HuH-7 (cell line): ENCODE results near the gene SERPINA9.
A peak's percentile ranks its signal among the peaks of the same experiment; 100 is the strongest.
"Not testable (repeated sequence)": the region's sequence is repeated elsewhere in the genome, so short reads cannot be mapped to it uniquely, and the experiment has no call there.

ENCODE experiments used
- DNase-seq: peaks from one replicate; pipeline ENCODE4 v3.0.0; 2011; ENCODE audit warnings: low spot score

Gene SERPINA9

DNA sequence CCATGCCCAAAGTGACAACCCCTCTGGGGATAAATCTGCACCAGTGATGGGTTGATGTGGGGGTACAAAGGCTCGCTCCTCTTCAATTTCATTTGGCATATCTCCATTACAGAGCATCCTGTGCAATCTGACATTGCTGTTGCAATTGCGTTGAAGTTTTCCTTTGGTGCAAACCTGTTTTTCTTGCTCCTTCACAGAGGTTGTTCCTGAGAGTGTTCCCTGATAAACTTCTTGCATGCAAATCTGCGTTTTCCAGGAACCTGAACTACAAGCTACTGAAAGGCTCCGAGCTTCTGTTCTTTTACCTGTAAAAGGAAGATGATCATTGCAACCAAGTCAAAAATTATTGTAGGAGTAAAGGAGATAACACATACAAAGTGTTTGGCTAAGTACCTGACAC, 49.5 kb downstream of the SERPINA9 start:
- DNase-seq: no peak

DNA sequence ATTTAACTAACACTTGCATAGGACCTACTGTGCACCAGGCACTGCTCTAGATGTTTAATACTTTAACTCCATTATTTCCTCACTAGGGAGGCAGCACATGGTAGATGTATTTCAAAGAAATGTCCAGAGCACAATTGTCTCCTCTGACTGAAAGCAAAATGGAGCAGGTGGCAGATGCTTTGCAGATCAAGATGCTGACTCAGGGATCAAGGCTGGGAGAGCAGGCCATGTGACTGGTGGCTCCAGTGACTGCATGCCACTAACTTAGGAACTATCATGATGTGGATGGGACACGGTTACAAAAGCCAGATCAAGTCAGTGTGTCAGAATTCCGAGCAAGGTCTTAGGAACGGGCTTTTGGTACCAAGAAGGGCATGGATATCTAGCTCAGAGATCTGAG, 51.6 kb downstream of the SERPINA9 start:
- DNase-seq: no peak

DNA sequence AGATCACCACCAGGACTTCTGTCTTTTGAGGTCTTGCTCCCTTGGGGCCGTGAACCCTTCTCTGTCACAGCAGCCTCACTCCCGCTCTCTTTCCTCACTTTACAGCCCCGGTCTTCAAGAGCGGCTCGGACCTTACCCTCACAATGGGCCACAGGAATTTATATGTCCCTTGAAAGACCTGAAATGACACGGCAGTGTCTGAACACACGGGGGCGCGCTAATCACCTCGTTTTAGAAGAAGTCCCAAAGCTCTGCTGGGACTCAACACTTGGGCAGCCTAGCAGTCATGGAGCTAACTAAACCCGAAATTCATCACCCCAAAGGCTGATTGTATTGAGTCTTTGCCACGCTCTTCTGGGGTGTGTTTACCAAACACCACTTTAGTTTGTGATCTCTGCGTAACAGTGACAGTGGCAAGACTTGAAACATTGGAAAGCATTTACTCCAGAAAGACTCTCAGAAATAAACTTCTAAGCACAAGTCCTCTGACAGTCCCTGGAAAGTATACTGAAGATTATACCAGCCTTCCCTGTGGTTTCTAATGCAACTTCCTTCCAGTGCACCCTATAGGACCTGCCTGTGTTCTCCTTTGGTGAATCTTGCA, 52.4 kb downstream of the SERPINA9 start:
- peak; percentile 62 for DNase-seq

DNA sequence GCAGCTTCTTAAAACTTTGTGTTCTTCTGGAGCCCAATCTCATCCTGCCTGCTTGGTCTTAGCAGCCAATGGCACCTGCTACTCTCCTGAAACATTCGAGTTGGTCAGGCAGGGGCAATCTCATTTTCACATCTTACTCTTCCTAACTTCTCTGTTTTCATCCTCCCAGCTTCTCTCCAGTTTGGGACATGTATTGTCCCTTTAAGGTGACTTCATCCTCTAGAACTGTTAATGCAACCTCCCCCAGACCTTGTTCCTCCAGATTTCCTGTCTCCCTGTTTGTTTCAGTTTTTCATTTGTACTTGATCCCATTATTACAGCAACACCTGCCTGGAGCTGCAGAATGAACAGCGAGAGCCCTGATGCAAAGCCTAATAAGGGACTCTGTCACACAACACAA, 54.7 kb downstream of the SERPINA9 start:
- no peak for DNase-seq

DNA sequence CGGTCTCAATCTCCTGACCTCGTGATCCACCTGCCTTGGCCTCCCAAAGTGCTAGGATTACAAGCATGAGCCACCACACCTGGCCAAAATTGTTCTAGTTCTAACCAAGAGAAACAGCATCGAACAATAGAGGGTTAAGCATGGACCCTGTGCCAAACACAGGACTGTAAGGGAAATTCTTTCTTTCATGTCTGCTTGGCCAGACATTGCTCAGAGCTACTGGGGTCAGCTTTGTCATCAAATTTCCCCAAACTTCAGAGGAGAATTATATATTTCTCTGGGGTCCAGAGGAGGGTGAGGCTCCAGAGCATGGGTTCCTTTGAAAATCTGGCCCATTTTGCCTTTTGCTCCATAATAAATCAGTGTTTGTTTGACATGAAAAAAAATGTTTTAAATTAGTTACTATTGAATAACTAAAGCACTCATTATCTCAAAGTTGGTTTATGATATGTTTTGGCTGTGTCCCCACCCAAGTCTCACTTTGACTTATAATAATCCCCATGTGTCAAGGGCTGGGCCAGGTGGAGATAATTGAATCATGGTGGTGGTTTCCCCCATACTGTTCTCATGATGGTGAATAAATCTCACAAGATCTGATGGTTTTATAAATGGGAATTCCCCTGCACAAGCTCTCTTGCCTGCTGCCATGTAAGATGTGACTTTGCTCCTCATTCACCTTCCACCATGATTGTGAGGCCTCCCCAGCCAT, 58.3 kb downstream of the SERPINA9 start:
- DNase-seq: not testable (repeated sequence)
